ENCODE results near the gene GNAI2. TPM values are rescaled to one million over a fixed set of nuclear protein-coding genes. Genes with fewer than 3 reads are reported as not detected.

The GNAI2 gene
- total and polyA plus RNA-seq, 2 experiments from 2014 or later: 179 to 255 TPM

GRCh38 chr3:50272911-50273688 is 37.1 kb downstream of the GNAI2 start:
- Histone ChIP-seq H3K36me3 (no peaks in the 10 kb centered on the region), H3K27me3 (peaks cover 35% of the 10 kb centered on the region), H3K9me3 (ENCODE audit: low read depth) (no peaks in the 10 kb centered on the region), H3K27ac (no peak overlapping the region), H3K4me3 (no peak overlapping the region), H3K4me1 (ENCODE audit: low read depth) (no peaks in the 10 kb centered on the region)
- peak; percentile 93 for TF ChIP-seq CTCF (IDR thresholded peaks at IDR 0.05; ENCODE audit: low read depth, low read length)
- DNase-seq (ENCODE audit: low read depth in 1 of 2, low spot score in 1 of 2): peak; percentile 77 to 87

GRCh38 chr3:50273689-50274065 is 37.7 kb downstream of the GNAI2 start:
- no peak overlapping the region for H3K4me3 ChIP-seq

GRCh38 chr3:50274371-50275104 is 38.5 kb downstream of the GNAI2 start:
- Histone ChIP-seq H3K4me3 (no peak overlapping the region), H3K27me3 (peaks cover 35% of the 10 kb centered on the region)
- TF ChIP-seq CTCF (IDR thresholded peaks at IDR 0.05; ENCODE audit: low read depth, low read length): peak; percentile 76

More at GRCh38 chr3:50273689-50274065, 37.7 kb downstream of the GNAI2 start:
- Histone ChIP-seq H3K36me3 (no peaks in the 10 kb centered on the region), H3K9me3 (ENCODE audit: low read depth) (no peaks in the 10 kb centered on the region), H3K4me1 (ENCODE audit: low read depth) (peaks cover 4% of the 10 kb centered on the region), H3K27ac (no peak overlapping the region), H3K27me3 (peaks cover 35% of the 10 kb centered on the region)
- TF ChIP-seq CTCF (IDR thresholded peaks at IDR 0.05; ENCODE audit: low read depth, low read length): no peak
- DNase-seq (ENCODE audit: low read depth in 1 of 2, low spot score in 1 of 2): no peak

GRCh38 chr3:50275141-50275995 is 39.4 kb downstream of the GNAI2 start:
- peak in 1 of 2 donors; percentile 57 for DNase-seq (ENCODE audit: low read depth in 1 of 2, low spot score in 1 of 2)
- peak overlapping the region; percentile 14 for H3K4me3 ChIP-seq

More at GRCh38 chr3:50274371-50275104, 38.5 kb downstream of the GNAI2 start:
- peak; percentile 66 to 82 for DNase-seq (ENCODE audit: low read depth in 1 of 2, low spot score in 1 of 2)
- H3K27ac ChIP-seq: no peak overlapping the region
- H3K9me3 ChIP-seq (ENCODE audit: low read depth): no peaks in the 10 kb centered on the region
- peaks cover 12% of the 10 kb centered on the region for H3K4me1 ChIP-seq (ENCODE audit: low read depth)
- H3K36me3 ChIP-seq: no peaks in the 10 kb centered on the region

More at GRCh38 chr3:50275141-50275995, 39.4 kb downstream of the GNAI2 start:
- Histone ChIP-seq H3K36me3 (no peaks in the 10 kb centered on the region), H3K27ac (no peak overlapping the region), H3K27me3 (peaks cover 35% of the 10 kb centered on the region), H3K9me3 (ENCODE audit: low read depth) (no peaks in the 10 kb centered on the region), H3K4me1 (ENCODE audit: low read depth) (peaks cover 14% of the 10 kb centered on the region)
- no peak for TF ChIP-seq CTCF (IDR thresholded peaks at IDR 0.05; ENCODE audit: low read depth, low read length)

Data from cardiac muscle cell (in vitro differentiated cells and primary cell).